Middle frontal gyrus (tissue), 1 donor: Measurements from ENCODE around the gene TBC1D19.
"Not testable (repeated sequence)": the region's sequence is repeated elsewhere in the genome, so short reads cannot be mapped to it uniquely, and the experiment has no call there.

Source experiments
- DNase-seq: peaks from one replicate; pipeline ENCODE4 v3.0.0-alpha.2; 2015; ENCODE audit warnings: low spot score; ENCODE audit errors: extremely low spot score

TBC1D19 gene

GRCh38 chr4:26682436-26682835 is 98.6 kb downstream of the TBC1D19 start:
- no peak for DNase-seq

- no peak for DNase-seq
These were observed 101.4 kb downstream of the TBC1D19 start for GRCh38 chr4:26685250-26685649.

- no peak for DNase-seq
These were observed 103.8 kb downstream of the TBC1D19 start for GRCh38 chr4:26687728-26688127.

GRCh38 chr4:26690506-26690905 is 106.6 kb downstream of the TBC1D19 start:
- DNase-seq, result no peak

GRCh38 chr4:26692014-26692726 is 108.3 kb downstream of the TBC1D19 start:
- DNase-seq, result no peak

GRCh38 chr4:26694131-26694530 is 110.2 kb downstream of the TBC1D19 start:
- not testable (repeated sequence) for DNase-seq

GRCh38 chr4:26700110-26700509 is 116.2 kb downstream of the TBC1D19 start:
- DNase-seq, result no peak

GRCh38 chr4:26701095-26701494 is 117.2 kb downstream of the TBC1D19 start:
- DNase-seq, result no peak

GRCh38 chr4:26701786-26702227 is 117.9 kb downstream of the TBC1D19 start:
- DNase-seq, result no peak

- no peak for DNase-seq
These were observed 123.5 kb downstream of the TBC1D19 start for GRCh38 chr4:26707342-26707741.

- no peak for DNase-seq
These were observed 125.4 kb downstream of the TBC1D19 start for GRCh38 chr4:26709246-26709645.

- no peak for DNase-seq
These were observed 129.8 kb downstream of the TBC1D19 start for GRCh38 chr4:26713563-26714151.

- DNase-seq, result no peak
These were observed 131.9 kb downstream of the TBC1D19 start for GRCh38 chr4:26715636-26716242.

- no peak for DNase-seq
These were observed 133.4 kb downstream of the TBC1D19 start for GRCh38 chr4:26717332-26717731.

GRCh38 chr4:26719954-26720552 is 136.2 kb downstream of the TBC1D19 start:
- no peak for DNase-seq

GRCh38 chr4:26721685-26722084 is 137.8 kb downstream of the TBC1D19 start:
- DNase-seq, result no peak

- DNase-seq, result no peak
These were observed 139.3 kb downstream of the TBC1D19 start for GRCh38 chr4:26723216-26723615.

GRCh38 chr4:26724534-26724933 is 140.7 kb downstream of the TBC1D19 start:
- DNase-seq, result no peak

- DNase-seq, result no peak
These were observed 142.9 kb downstream of the TBC1D19 start for GRCh38 chr4:26726655-26727387.

- DNase-seq, result no peak
These were observed 144.0 kb downstream of the TBC1D19 start for GRCh38 chr4:26727844-26728243.

GRCh38 chr4:26729027-26729426 is 145.1 kb downstream of the TBC1D19 start:
- DNase-seq, result no peak

GRCh38 chr4:26729547-26729946 is 145.7 kb downstream of the TBC1D19 start:
- DNase-seq, result no peak
